GM10248 (cell line): ENCODE data around the gene NEK6.
A peak's percentile ranks its signal among the peaks of the same experiment; 100 is the strongest.

ENCODE experiments used
- CTCF ChIA-PET: fragments of 300-600 bp; sonication (Branson Sonifier 250); formaldehyde crosslinking; extraction: SDS; loops from one replicate; lab custom pipeline; 2021; ENCODE audit warnings: antibody characterized with exemption; lab: Yijun Ruan, JAX
- POLR2A ChIA-PET: fragments of 350-650 bp; sonication (Branson Sonifier 250); formaldehyde crosslinking; extraction: SDS; loops from one replicate; lab custom pipeline; 2020; ENCODE audit warnings: antibody characterized with exemption; lab: Yijun Ruan, JAX
- DNase-seq: peaks from one replicate; pipeline ENCODE4 v3.0.0; 2012; ENCODE audit errors: extremely low spot score
- CTCF ChIP-seq: IDR thresholded peaks from 2 replicates; pipeline ENCODE4 v1.5.1; 2012; ENCODE audit warnings: mild to moderate bottlenecking, low read depth; ENCODE audit errors: extremely low read depth, missing control alignments, control extremely low read depth

NEK6 gene

GRCh38 chr9:124213396-124213795 is 44.4 kb upstream of the NEK6 start:
- no peak for TF ChIP-seq CTCF
- POLR2A ChIA-PET = no interaction called here

GRCh38 chr9:124214116-124214515 is 43.6 kb upstream of the NEK6 start:
- POLR2A ChIA-PET = no interaction called here
- DNase-seq = no peak
- no peak for TF ChIP-seq CTCF
- CTCF ChIA-PET = interaction anchor here (1.3 to 1.7 kb wide), 3 partner anchors 10 to 286 kb away, joined by 4 to 5 read pairs (median 4); no protein-coding TSS in a partner anchor

More at GRCh38 chr9:124213396-124213795, 44.4 kb upstream of the NEK6 start:
- CTCF ChIA-PET = interaction anchor here (1.0 to 3.4 kb wide), 4 partner anchors 12 to 286 kb away, joined by 4 to 10 read pairs (median 4); no protein-coding TSS in a partner anchor
- no peak for DNase-seq

GRCh38 chr9:124214596-124215367 is 43.0 kb upstream of the NEK6 start:
- ChIA-PET POLR2A (no interaction called here), CTCF (interaction anchor here (1.3 kb wide), 1 partner anchor 10 kb away, joined by 4 read pairs; no protein-coding TSS in a partner anchor)
- DNase-seq = no peak
- no peak for TF ChIP-seq CTCF

- ChIA-PET CTCF (interaction anchor here (2.0 to 2.9 kb wide), 2 partner anchors 13 to 89 kb away, joined by 7 to 11 read pairs; no protein-coding TSS in a partner anchor), POLR2A (no interaction called here)
- DNase-seq = no peak
These were observed 42.3 kb upstream of the NEK6 start for GRCh38 chr9:124215368-124215910.

GRCh38 chr9:124215956-124216355 is 41.8 kb upstream of the NEK6 start:
- no peak for TF ChIP-seq CTCF
- ChIA-PET CTCF (interaction anchor here (2.0 to 2.9 kb wide), 2 partner anchors 14 to 89 kb away, joined by 7 to 11 read pairs; no protein-coding TSS in a partner anchor), POLR2A (no interaction called here)
- no peak for DNase-seq

More at GRCh38 chr9:124215368-124215910, 42.3 kb upstream of the NEK6 start:
- TF ChIP-seq CTCF = no peak

- POLR2A ChIA-PET = no interaction called here
- no peak for TF ChIP-seq CTCF
- DNase-seq = peak; percentile 52
- CTCF ChIA-PET = interaction anchor here (1.1 to 2.9 kb wide), 6 partner anchors 15 to 90 kb away, joined by 4 to 11 read pairs (median 6); no protein-coding TSS in a partner anchor
These were observed 41.1 kb upstream of the NEK6 start for GRCh38 chr9:124216474-124217176.
